SK-N-SH (cell line): ENCODE data around the gene SLC13A3.

Experiments used
- CHD2 ChIP-seq: fragments of 150-350 bp; IDR thresholded peaks from 2 replicates; pipeline ENCODE4 v1.6.1; 2018; ENCODE audit warnings: low read length; ENCODE audit not compliant: partially characterized antibody
- CTCF ChIP-seq: fragments of 200-600 bp; sonication (generic); IDR thresholded peaks from 2 replicates; pipeline ENCODE4 v1.6.1; 2017; ENCODE audit warnings: antibody characterized with exemption, mild to moderate bottlenecking, moderate library complexity
- ELF1 ChIP-seq: IDR thresholded peaks from 2 replicates; pipeline ENCODE4 v1.4.0; 2012
- EZH2phosphoT487 ChIP-seq: fragments of 200-600 bp; sonication (generic); IDR thresholded peaks from 2 replicates; pipeline ENCODE4 v1.6.1; 2017; ENCODE audit warnings: low read depth, mixed run types, mild to moderate bottlenecking, antibody characterized with exemption, moderate library complexity, borderline replicate concordance
- FOXJ3 ChIP-seq: sonication (generic); formaldehyde crosslinking; IDR thresholded peaks from 2 replicates; pipeline ENCODE4 v1.5.1; 2020; ENCODE audit warnings: mild to moderate bottlenecking, missing genetic modification reagents
- FOXM1 ChIP-seq: IDR thresholded peaks from 2 replicates; pipeline ENCODE4 v1.4.0; 2012; ENCODE audit warnings: low read depth, mild to moderate bottlenecking
- GABPA ChIP-seq: IDR thresholded peaks from 2 replicates; pipeline ENCODE4 v1.4.0; 2012; ENCODE audit warnings: low read depth, mild to moderate bottlenecking
- MEF2A ChIP-seq: IDR thresholded peaks from 2 replicates; pipeline ENCODE4 v1.4.0; 2012; ENCODE audit warnings: low read depth, borderline replicate concordance
- MXI1 ChIP-seq: IDR thresholded peaks from 2 replicates; pipeline ENCODE4 v1.6.1; 2012; ENCODE audit warnings: mild to moderate bottlenecking, low read depth, low read length, improper control_type of control experiment
- PBX3 ChIP-seq: IDR thresholded peaks from 2 replicates; pipeline ENCODE4; 2012
- RXRA ChIP-seq: IDR thresholded peaks from 2 replicates; pipeline ENCODE4 v1.4.0; 2012; ENCODE audit warnings: low read depth, mild to moderate bottlenecking, borderline replicate concordance
- TAF1 ChIP-seq: IDR thresholded peaks from 2 replicates; pipeline ENCODE4 v1.6.1; 2012; ENCODE audit warnings: low read depth, mild to moderate bottlenecking, low read length, moderate library complexity, borderline replicate concordance
- USF1 ChIP-seq: IDR thresholded peaks from 2 replicates; pipeline ENCODE4 v1.4.0; 2012; ENCODE audit warnings: low read depth, borderline replicate concordance
- YY1 ChIP-seq: IDR thresholded peaks from 2 replicates; pipeline ENCODE4 v1.4.0; 2012; ENCODE audit warnings: low read depth, mild to moderate bottlenecking

GRCh38 chr20:46555370-46555956 lies 95.8 kb downstream of the SLC13A3 start:
- no peak for TF ChIP-seq USF1
- TF ChIP-seq CTCF, result no peak
- no peak for TF ChIP-seq YY1
- no peak for TF ChIP-seq MXI1
- no peak for TF ChIP-seq CHD2
- TF ChIP-seq TAF1, result no peak
- TF ChIP-seq MEF2A, result no peak
- no peak for TF ChIP-seq PBX3
- TF ChIP-seq FOXM1, result no peak
- TF ChIP-seq EZH2phosphoT487, result no peak
- no peak for TF ChIP-seq ELF1
- TF ChIP-seq GABPA, result no peak
- no peak for TF ChIP-seq RXRA
- TF ChIP-seq FOXJ3 (CRISPR knock-in tag), result no peak
